Transverse colon (tissue), 4 donors: ENCODE data around the gene ESCO1.
A peak's percentile ranks its signal among the peaks of the same experiment; 100 is the strongest.

Experiments used
- EP300 ChIP-seq: sonication (generic); formaldehyde crosslinking; IDR thresholded peaks from one replicate; pipeline ENCODE4 v1.6.1; 2017; ENCODE audit warnings: antibody characterized with exemption, low read depth
- POLR2A ChIP-seq: fragments of 450-650 bp; IDR thresholded peaks from one replicate; pipeline ENCODE4 v1.6.1; 2016; ENCODE audit warnings: antibody characterized with exemption, mild to moderate bottlenecking, moderate library complexity
- POLR2AphosphoS5 ChIP-seq, 3 donors: sonication (generic); formaldehyde crosslinking; IDR thresholded peaks; one replicate each; pipeline ENCODE4 v1.6.1; 2016; ENCODE audit warnings: antibody characterized with exemption in 3 of 3
- TF ChIP-seq, protein P1 (sequence below), 5 experiments: fragments of 200-600 bp in 3 of 5; fragments of 450-650 bp in 2 of 5; sonication (generic) in 3 of 5; IDR thresholded peaks; 1 replicate in 2 of 5; 2 replicates in 3 of 5; pipeline ENCODE4 v1.5.1; 2016 to 2017; ENCODE audit warnings: antibody characterized with exemption in 5 of 5, inconsistent platforms in 3 of 5, mild to moderate bottlenecking in 2 of 5, moderate library complexity in 1 of 5

- TF ChIP-seq, protein P1, sequence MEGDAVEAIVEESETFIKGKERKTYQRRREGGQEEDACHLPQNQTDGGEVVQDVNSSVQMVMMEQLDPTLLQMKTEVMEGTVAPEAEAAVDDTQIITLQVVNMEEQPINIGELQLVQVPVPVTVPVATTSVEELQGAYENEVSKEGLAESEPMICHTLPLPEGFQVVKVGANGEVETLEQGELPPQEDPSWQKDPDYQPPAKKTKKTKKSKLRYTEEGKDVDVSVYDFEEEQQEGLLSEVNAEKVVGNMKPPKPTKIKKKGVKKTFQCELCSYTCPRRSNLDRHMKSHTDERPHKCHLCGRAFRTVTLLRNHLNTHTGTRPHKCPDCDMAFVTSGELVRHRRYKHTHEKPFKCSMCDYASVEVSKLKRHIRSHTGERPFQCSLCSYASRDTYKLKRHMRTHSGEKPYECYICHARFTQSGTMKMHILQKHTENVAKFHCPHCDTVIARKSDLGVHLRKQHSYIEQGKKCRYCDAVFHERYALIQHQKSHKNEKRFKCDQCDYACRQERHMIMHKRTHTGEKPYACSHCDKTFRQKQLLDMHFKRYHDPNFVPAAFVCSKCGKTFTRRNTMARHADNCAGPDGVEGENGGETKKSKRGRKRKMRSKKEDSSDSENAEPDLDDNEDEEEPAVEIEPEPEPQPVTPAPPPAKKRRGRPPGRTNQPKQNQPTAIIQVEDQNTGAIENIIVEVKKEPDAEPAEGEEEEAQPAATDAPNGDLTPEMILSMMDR (IDR thresholded peaks at IDR 0.05) = peak; percentile 51 to 70 (median 68)
- TF ChIP-seq POLR2A (no peak), EP300 (no peak), POLR2AphosphoS5 (IDR thresholded peaks at IDR 0.05) (no peak)
Measured at GRCh38 chr18:21489119-21489750, 111.3 kb downstream of the ESCO1 start.
